H1 (cell line): ENCODE results near the gene MBTPS1. TPM values are rescaled to one million over a fixed set of nuclear protein-coding genes. Genes with fewer than 3 reads are reported as not detected.

ENCODE experiments used
- CTCF ChIA-PET: fragments of 300-600 bp; sonication (Branson Sonifier 250); formaldehyde crosslinking; loops from one replicate; lab custom pipeline; 2021; ENCODE audit not compliant: partially characterized antibody; lab: Charles Lee
- POLR2A ChIA-PET: fragments of 300-600 bp; sonication (Branson Sonifier 250); formaldehyde crosslinking; loops from one replicate; lab custom pipeline; 2021; ENCODE audit warnings: inconsistent platforms; ENCODE audit not compliant: partially characterized antibody; lab: Charles Lee
- DNase-seq, 2 experiments: peaks; one replicate each; pipeline versions ENCODE4 v3.0.0 to v3.0.0-alpha.2; 2010 to 2022; ENCODE audit warnings: low spot score in 2 of 2, low read depth in 1 of 2, mixed read lengths in 1 of 2
- FAIRE-seq: peaks from 2 replicates; lab custom pipeline; 2011; peaks lifted over from hg19 to GRCh38; lab: Jason Lieb, UNC
- H2AFZ ChIP-seq: 2 replicates; pipeline ENCODE4 v1.8.1; 2012; ENCODE audit warnings: low read length, inconsistent platforms
- H2AK5ac ChIP-seq: 2 replicates; pipeline ENCODE4 v1.6.1; 2013; ENCODE audit warnings: low read depth, low read length
- H2BK120ac ChIP-seq: replicated peaks from 2 replicates; pipeline ENCODE3; 2013; ENCODE audit warnings: low read depth, low read length, inconsistent platforms
- H2BK12ac ChIP-seq: 2 replicates; pipeline ENCODE4 v1.6.1; 2013; ENCODE audit warnings: low read depth, low read length
- H2BK15ac ChIP-seq: 2 replicates; pipeline ENCODE4 v1.6.1; 2013; ENCODE audit warnings: low read length
- H2BK20ac ChIP-seq: 2 replicates; pipeline ENCODE4 v1.6.1; 2013; ENCODE audit warnings: low read length
- H2BK5ac ChIP-seq: 2 replicates; pipeline ENCODE4 v1.6.1; 2013; ENCODE audit warnings: low read depth, low read length
- H3K14ac ChIP-seq: 2 replicates; pipeline ENCODE4 v1.6.1; 2013; ENCODE audit warnings: inconsistent platforms; ENCODE audit not compliant: insufficient read length
- H3K18ac ChIP-seq: 2 replicates; pipeline ENCODE4 v1.6.1; 2013; ENCODE audit warnings: low read length; ENCODE audit errors: extremely low read depth
- H3K23ac ChIP-seq: 2 replicates; pipeline ENCODE4 v1.6.1; 2013; ENCODE audit warnings: inconsistent platforms; ENCODE audit not compliant: insufficient read length
- H3K23me2 ChIP-seq: 2 replicates; pipeline ENCODE4 v1.6.1; 2013; ENCODE audit warnings: low read depth, low read length
- H3K27ac ChIP-seq: 2 replicates; pipeline ENCODE4 v1.6.1; 2011; ENCODE audit warnings: low read depth, low read length, inconsistent platforms
- H3K27me3 ChIP-seq, 4 experiments: replicated peaks in 1 of 4; 1 replicate in 1 of 4; 2 replicates in 3 of 4; pipeline versions ENCODE4 v1.6.1 to v1.8.1; 2011 to 2013; ENCODE audit warnings: low read length in 3 of 4, mild to moderate bottlenecking in 3 of 4, inconsistent platforms in 2 of 4, mixed read lengths in 2 of 4, moderate library complexity in 1 of 4; ENCODE audit not compliant: control insufficient read depth in 3 of 4, insufficient read depth in 3 of 4; ENCODE audit errors: extremely low read depth in 1 of 4
- H3K36me3 ChIP-seq, 4 experiments: 2 replicates each; pipeline versions ENCODE4 v1.6.1 to v1.8.1; 2011 to 2013; ENCODE audit warnings: mild to moderate bottlenecking in 4 of 4, low read length in 3 of 4, moderate library complexity in 2 of 4, control low read depth in 1 of 4, inconsistent platforms in 1 of 4; ENCODE audit not compliant: insufficient read depth in 4 of 4, control insufficient read depth in 2 of 4
- H3K4ac ChIP-seq: replicated peaks from 2 replicates; pipeline ENCODE3; 2013; ENCODE audit warnings: low read length, low read depth, mixed read lengths, inconsistent platforms; ENCODE audit not compliant: insufficient read length
- H3K4me1 ChIP-seq, 4 experiments: replicated peaks in 1 of 4; 1 replicate in 1 of 4; 2 replicates in 3 of 4; pipeline versions ENCODE4 v1.6.1 to v1.8.1; 2011 to 2013; ENCODE audit warnings: low read length in 3 of 4, inconsistent platforms in 2 of 4, mixed read lengths in 1 of 4; ENCODE audit not compliant: insufficient read depth in 4 of 4, control insufficient read depth in 3 of 4
- H3K4me2 ChIP-seq, 2 experiments: 2 replicates each; pipeline versions ENCODE4 v1.6.1 to v1.8.1; 2011 to 2013; ENCODE audit warnings: low read depth in 2 of 2, low read length in 2 of 2, control low read depth in 1 of 2, inconsistent platforms in 1 of 2, mild to moderate bottlenecking in 1 of 2; ENCODE audit not compliant: insufficient read depth in 1 of 2
- H3K4me3 ChIP-seq, 4 experiments: fragments of 200-600, 300-600 bp in 1 of 4; sonication (generic), shearing (Covaris generic), sonication (Bioruptor Twin) in 1 of 4; 2 replicates each; pipeline versions ENCODE4 v1.5.1 to v1.8.1; 2011 to 2016; ENCODE audit warnings: low read length in 4 of 4, low read depth in 3 of 4, control low read depth in 2 of 4, inconsistent platforms in 2 of 4, mild to moderate bottlenecking in 2 of 4, mixed read lengths in 1 of 4, moderate library complexity in 1 of 4; ENCODE audit not compliant: insufficient read depth in 2 of 4; ENCODE audit errors: extremely low read depth in 1 of 4
- H3K56ac ChIP-seq: replicated peaks from 2 replicates; pipeline ENCODE3; 2013; ENCODE audit warnings: low read depth, mild to moderate bottlenecking, mixed read lengths, low read length, inconsistent platforms; ENCODE audit not compliant: insufficient read length
- H3K79me1 ChIP-seq: 2 replicates; pipeline ENCODE4 v1.6.1; 2013; ENCODE audit warnings: low read depth, low read length, control low read depth
- H3K79me2 ChIP-seq, 2 experiments: 2 replicates each; pipeline versions ENCODE4 v1.6.1 to v1.8.1; 2012 to 2013; ENCODE audit warnings: low read length in 2 of 2, mild to moderate bottlenecking in 2 of 2, inconsistent platforms in 1 of 2; ENCODE audit not compliant: insufficient read depth in 2 of 2, control insufficient read depth in 1 of 2
- H3K9ac ChIP-seq, 4 experiments: replicated peaks in 1 of 4; 1 replicate in 1 of 4; 2 replicates in 3 of 4; pipeline versions ENCODE4 v1.6.1 to v1.8.1; 2011 to 2013; ENCODE audit warnings: low read depth in 3 of 4, low read length in 3 of 4, control low read depth in 2 of 4, mild to moderate bottlenecking in 2 of 4, moderate library complexity in 2 of 4, inconsistent platforms in 1 of 4; ENCODE audit errors: extremely low read depth in 1 of 4
- H3K9me3 ChIP-seq, 2 experiments: 2 replicates each; pipeline versions ENCODE4 v1.6.1 to v1.8.1; 2012 to 2013; ENCODE audit warnings: mild to moderate bottlenecking in 2 of 2, moderate library complexity in 2 of 2, control low read depth in 1 of 2, inconsistent platforms in 1 of 2, low read depth in 1 of 2, low read length in 1 of 2, mixed read lengths in 1 of 2; ENCODE audit not compliant: insufficient read depth in 2 of 2
- H4K20me1 ChIP-seq, 2 experiments: replicated peaks in 1 of 2; 2 replicates each; pipeline versions ENCODE3 to v1.8.1; 2011 to 2013; ENCODE audit warnings: inconsistent platforms in 2 of 2, low read length in 2 of 2, mild to moderate bottlenecking in 1 of 2; ENCODE audit not compliant: insufficient read depth in 2 of 2, control insufficient read depth in 1 of 2
- H4K5ac ChIP-seq: 2 replicates; pipeline ENCODE4 v1.6.1; 2013; ENCODE audit warnings: low read length, low read depth, mixed read lengths, inconsistent platforms; ENCODE audit not compliant: insufficient read length
- H4K8ac ChIP-seq: 2 replicates; pipeline ENCODE4 v1.8.0; 2013; ENCODE audit warnings: mild to moderate bottlenecking, moderate library complexity, low read length, inconsistent platforms; ENCODE audit not compliant: insufficient read depth; ENCODE audit errors: extremely low read depth
- H4K91ac ChIP-seq: replicated peaks from 2 replicates; pipeline ENCODE3; 2013; ENCODE audit warnings: low read length, mixed read lengths, inconsistent platforms; ENCODE audit not compliant: insufficient read length
- ASH2L ChIP-seq: fragments of 200-600, 300-600 bp; sonication (generic); IDR thresholded peaks from one replicate; pipeline ENCODE4 v1.7.1; 2017; ENCODE audit warnings: low read length
- CEBPB ChIP-seq: IDR thresholded peaks from 2 replicates; pipeline ENCODE4 v1.6.1; 2012; ENCODE audit warnings: low read depth, low read length
- EZH2 ChIP-seq: fragments of 200-600 bp; sonication (generic); IDR thresholded peaks from 2 replicates; pipeline ENCODE4 v1.7.1; 2012; ENCODE audit warnings: low read depth, mild to moderate bottlenecking, moderate library complexity, low read length, inconsistent platforms; ENCODE audit not compliant: severe bottlenecking
- GTF2F1 ChIP-seq: IDR thresholded peaks from 2 replicates; pipeline ENCODE4 v1.6.1; 2012; ENCODE audit warnings: low read depth, low read length, improper control_type of control experiment, borderline replicate concordance
- SP2 ChIP-seq: IDR thresholded peaks from 2 replicates; pipeline ENCODE4 v1.6.1; 2012; ENCODE audit warnings: mild to moderate bottlenecking, low read length, inconsistent platforms
- SRF ChIP-seq: IDR thresholded peaks from 2 replicates; pipeline ENCODE4 v1.6.1; 2011; ENCODE audit warnings: mild to moderate bottlenecking, low read depth, low read length, moderate library complexity
- TCF12 ChIP-seq: IDR thresholded peaks from 2 replicates; pipeline ENCODE4 v1.6.1; 2011; ENCODE audit warnings: low read depth, mild to moderate bottlenecking, low read length
- WGBS, 2 experiments: shearing (Covaris generic) in 1 of 2; methylation state at CpG; one replicate each; pipeline versions ENCODE4 v1.1.6 to v1.1.7; 2013 to 2015; ENCODE audit warnings: low lambda C conversion rate in 2 of 2, mixed read lengths in 2 of 2, inconsistent platforms in 1 of 2, low coverage in 1 of 2, missing lambda C conversion rate in 1 of 2; ENCODE audit not compliant: insufficient replicate concordance in 2 of 2, insufficient coverage in 1 of 2, insufficient read length in 1 of 2; ENCODE audit errors: extremely low coverage in 1 of 2, missing lambda C conversion rate in 1 of 2; 5-methylcytosine and 5-hydroxymethylcytosine counted together
- polyA plus RNA-seq, 7 experiments: library from polyadenylated mRNA; depleted of rRNA in 3 of 7; stranded (reverse) in 5 of 7; unstranded in 2 of 7; fragments of >200 nt in 5 of 7; fragments of 200-250 nt in 2 of 7; gene quantifications; 1 replicate in 5 of 7; 2 replicates in 1 of 7; 4 replicates in 1 of 7; pipeline versions ENCODE4 v1.2.1 to v1.2.3, GENCODE V29; 2011 to 2013; ENCODE audit warnings: missing spikeins in 2 of 7, mixed read lengths in 2 of 7
- total RNA-seq: library from RNA; stranded (reverse); fragmentation: NEBNext Ultra II Directional; extraction: Animal tissue kit (Norgen Biotek cat#: 25700); gene quantifications from 2 replicates; pipeline ENCODE4 v1.2.1, GENCODE V29; 2021
- TF ChIP-seq, protein P1 (sequence below): IDR thresholded peaks from 2 replicates; pipeline ENCODE4 v1.6.1; 2011; ENCODE audit warnings: low read depth, mild to moderate bottlenecking, low read length; ENCODE audit not compliant: insufficient read depth

Gene MBTPS1
- total and polyA plus RNA-seq, 2 of the 8 experiments (the other 6 are each of a cell fraction or from before 2014, with no cell fraction given) = 30.6 to 53.3 TPM

DNA sequence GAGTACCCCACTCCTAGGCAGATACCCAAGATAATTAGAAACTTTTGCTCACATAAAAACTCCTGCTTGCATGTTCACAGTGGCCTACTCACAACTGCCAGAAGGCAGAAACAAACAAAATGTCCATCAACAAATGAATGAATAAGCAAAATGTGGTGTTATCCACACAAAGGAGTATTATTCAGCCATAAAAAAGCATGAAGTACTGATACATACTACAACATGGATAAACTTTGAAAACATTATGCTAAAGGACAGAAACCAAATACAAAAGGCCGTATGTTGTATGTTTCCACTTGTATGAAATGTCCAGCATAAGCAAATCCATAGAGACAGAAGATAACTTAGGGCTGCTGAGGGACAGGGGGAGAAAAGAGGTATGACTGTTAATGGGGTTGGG lies 26.3 kb upstream of the MBTPS1 start:
- WGBS, 2 experiments = 86% methylated on average over 1 of the region's 1 CpG; no CpG with 5 or more reads in 1 of the 2 experiments
- Histone ChIP-seq H2AK5ac (no peak overlapping the region), H4K8ac (no peak overlapping the region), H2BK120ac (no peak overlapping the region), H3K4me2 (peak overlapping the region; percentile 89 to 97; a peak in 3 of 4 replicates), H3K4me1 (peaks cover 7 to 20% (median 12%) of the 10 kb centered on the region in 4 experiments), H3K14ac (no peak overlapping the region), H4K20me1 (peaks cover 3 to 6% of the 10 kb centered on the region in 2 experiments), H3K18ac (no peak overlapping the region), H3K27ac (no peak overlapping the region), H2BK5ac (no peak overlapping the region), H3K9ac (no peak overlapping the region), H3K23ac (no peak overlapping the region), H3K4ac (no peak overlapping the region), H3K23me2 (peaks cover 8% of the 10 kb centered on the region; the same call in 1 of the 2 replicates), H2BK12ac (no peak overlapping the region), H3K79me1 (peaks cover 8% of the 10 kb centered on the region), H3K79me2 (peaks cover 5 to 55% of the 10 kb centered on the region in 2 experiments; a peak in 3 of 4 replicates), H4K91ac (no peak overlapping the region), H4K5ac (no peak overlapping the region), H2AFZ (no peak overlapping the region), H3K4me3 (peak overlapping the region in 2 of 4 experiments; percentile 91 to 97; a peak in 2 of 8 replicates), H3K36me3 (peaks cover 0 to 3% (median 0%) of the 10 kb centered on the region in 4 experiments; a peak in 1 of 8 replicates), H3K9me3 (no peaks in the 10 kb centered on the region), H2BK15ac (no peak overlapping the region), H3K27me3 (peaks cover 0 to 7% (median 3%) of the 10 kb centered on the region in 4 experiments; a peak in 2 of 7 replicates), H3K56ac (no peak overlapping the region), H2BK20ac (no peak overlapping the region)
- CTCF ChIA-PET = interaction anchor here (0.5 to 4.9 kb wide), 5 partner anchors 13 to 36 kb away, joined by 3 to 44 read pairs (median 4); partner anchors contain the start of gene MBTPS1
- no peak for FAIRE-seq
- POLR2A ChIA-PET = no interaction called here
- TF ChIP-seq EZH2 (no peak), CEBPB (no peak), ASH2L (no peak), SP2 (no peak), SRF (no peak), GTF2F1 (no peak), TCF12 (no peak)
- TF ChIP-seq, protein P1, sequence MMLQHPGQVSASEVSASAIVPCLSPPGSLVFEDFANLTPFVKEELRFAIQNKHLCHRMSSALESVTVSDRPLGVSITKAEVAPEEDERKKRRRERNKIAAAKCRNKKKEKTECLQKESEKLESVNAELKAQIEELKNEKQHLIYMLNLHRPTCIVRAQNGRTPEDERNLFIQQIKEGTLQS = no peak
- no peak for DNase-seq
